Thyroid gland (tissue), 4 donors: ENCODE results near the gene E2F1.

Experiments
- CTCF ChIP-seq, 6 experiments: fragments of 200-600 bp in 3 of 6; fragments of 450-650 bp in 3 of 6; sonication (generic) in 3 of 6; IDR thresholded peaks; one replicate each; pipeline ENCODE4 v1.5.1; 2016 to 2019; ENCODE audit warnings: antibody characterized with exemption in 6 of 6, mild to moderate bottlenecking in 2 of 6, inconsistent platforms in 1 of 6, moderate library complexity in 1 of 6
- POLR2A ChIP-seq, 2 donors: fragments of 450-650 bp; IDR thresholded peaks; one replicate each; pipeline ENCODE4 v1.6.1; 2017; ENCODE audit warnings: antibody characterized with exemption in 2 of 2, mild to moderate bottlenecking in 2 of 2, moderate library complexity in 1 of 2

DNA sequence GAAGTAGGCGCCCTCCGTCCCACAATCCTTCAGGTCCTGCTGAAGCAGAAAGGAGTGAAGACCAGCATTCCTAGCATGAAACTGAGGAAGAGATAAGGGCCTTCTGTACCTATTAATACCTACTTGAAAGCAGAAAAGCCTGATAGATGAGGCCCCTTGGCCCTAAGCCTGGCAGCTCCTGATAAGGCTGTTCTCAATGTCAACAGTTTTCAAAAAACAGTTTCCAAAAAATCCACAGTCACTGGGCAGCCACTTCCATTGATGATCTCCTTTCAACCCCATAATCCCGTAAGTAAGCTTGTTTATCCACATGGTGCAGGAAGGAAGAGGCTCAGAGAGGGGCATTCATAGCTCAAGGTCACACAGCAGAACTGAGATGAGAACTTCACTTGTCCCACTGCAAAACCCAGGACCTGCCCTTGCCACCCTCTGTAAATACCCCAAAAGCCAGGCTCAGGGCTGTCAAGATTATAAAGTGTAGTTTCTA lies 2.8 kb upstream of the E2F1 start:
- TF ChIP-seq CTCF (IDR thresholded peaks at IDR 0.05) = no peak
- TF ChIP-seq POLR2A (IDR thresholded peaks at IDR 0.05) = no peak
